Esophagus muscularis mucosa (tissue), 4 donors: ENCODE data around the gene APBB1. TPM values are rescaled to one million over a fixed set of nuclear protein-coding genes. Genes with fewer than 3 reads are reported as not detected.
A peak's percentile ranks its signal among the peaks of the same experiment; 100 is the strongest.

Experiments
- DNase-seq: peaks from one replicate; pipeline ENCODE4 v3.0.0-alpha.2; 2017; ENCODE audit errors: extremely low spot score
- H3K27ac ChIP-seq, 4 donors: fragments of 200-600 bp; sonication (generic); replicated peaks in 1 of 4; 1 replicate in 3 of 4; 2 replicates in 1 of 4; pipeline ENCODE4 v1.5.1; 2016 to 2019; ENCODE audit warnings: mild to moderate bottlenecking in 1 of 4
- H3K27me3 ChIP-seq, 4 donors: fragments of 200-600 bp; sonication (generic); one replicate each; pipeline versions ENCODE4 v1.5.1 to v1.6.0; 2016 to 2019
- H3K36me3 ChIP-seq, 4 donors: fragments of 200-600 bp; sonication (generic); one replicate each; pipeline ENCODE4 v1.5.1; 2016 to 2019
- H3K4me1 ChIP-seq, 4 donors: fragments of 200-600 bp; sonication (generic); one replicate each; pipeline ENCODE4 v1.5.1; 2016 to 2019
- H3K4me3 ChIP-seq, 4 donors: fragments of 200-600 bp; sonication (generic); 1 replicate in 2 of 4; 2 replicates in 2 of 4; pipeline ENCODE4 v1.5.1; 2016 to 2019; ENCODE audit warnings: mild to moderate bottlenecking in 4 of 4, moderate library complexity in 1 of 4
- H3K9me3 ChIP-seq, 4 donors: fragments of 200-600 bp; sonication (generic); 1 replicate in 3 of 4; 2 replicates in 1 of 4; pipeline ENCODE4 v1.5.1; 2016 to 2019
- EP300 ChIP-seq: sonication (generic); formaldehyde crosslinking; IDR thresholded peaks from one replicate; pipeline ENCODE4 v1.6.1; 2017; ENCODE audit warnings: antibody characterized with exemption
- POLR2A ChIP-seq: fragments of 450-650 bp; IDR thresholded peaks from one replicate; pipeline ENCODE4 v1.6.1; 2017; ENCODE audit warnings: antibody characterized with exemption, moderate library complexity, mild to moderate bottlenecking, low read depth
- POLR2AphosphoS5 ChIP-seq, 2 donors: sonication (generic); formaldehyde crosslinking; IDR thresholded peaks; one replicate each; pipeline ENCODE4 v1.6.1; 2017; ENCODE audit warnings: antibody characterized with exemption in 2 of 2
- WGBS: methylation state at CpG from one replicate; pipeline ENCODE4 v1.1.5; 2018; 5-methylcytosine and 5-hydroxymethylcytosine counted together
- intact Hi-C: fragments of 100-400 bp; cut with DNase I; formaldehyde crosslinking; loops from one replicate; pipeline ENCODE4 v1.15.1; 2023
- total RNA-seq, 4 donors: library from RNA; depleted of rRNA; stranded (reverse); fragments of >200 nt; gene quantifications; one replicate each; pipeline versions ENCODE4 v1.1.0 to v1.2.1, GENCODE V29; 2016
- TF ChIP-seq, protein P1 (sequence below), 3 experiments: fragments of 200-600 bp in 2 of 3; fragments of 450-650 bp in 1 of 3; sonication (generic) in 2 of 3; IDR thresholded peaks; one replicate each; pipeline ENCODE4 v1.5.1; 2017 to 2019; ENCODE audit warnings: antibody characterized with exemption in 3 of 3, mild to moderate bottlenecking in 2 of 3, moderate library complexity in 1 of 3

Gene APBB1
- 100 to 1,000 TPM in 2 of 4 donors, 10 to 100 TPM in 2; 63.1 to 166 (median 109) TPM for total RNA-seq

DNA sequence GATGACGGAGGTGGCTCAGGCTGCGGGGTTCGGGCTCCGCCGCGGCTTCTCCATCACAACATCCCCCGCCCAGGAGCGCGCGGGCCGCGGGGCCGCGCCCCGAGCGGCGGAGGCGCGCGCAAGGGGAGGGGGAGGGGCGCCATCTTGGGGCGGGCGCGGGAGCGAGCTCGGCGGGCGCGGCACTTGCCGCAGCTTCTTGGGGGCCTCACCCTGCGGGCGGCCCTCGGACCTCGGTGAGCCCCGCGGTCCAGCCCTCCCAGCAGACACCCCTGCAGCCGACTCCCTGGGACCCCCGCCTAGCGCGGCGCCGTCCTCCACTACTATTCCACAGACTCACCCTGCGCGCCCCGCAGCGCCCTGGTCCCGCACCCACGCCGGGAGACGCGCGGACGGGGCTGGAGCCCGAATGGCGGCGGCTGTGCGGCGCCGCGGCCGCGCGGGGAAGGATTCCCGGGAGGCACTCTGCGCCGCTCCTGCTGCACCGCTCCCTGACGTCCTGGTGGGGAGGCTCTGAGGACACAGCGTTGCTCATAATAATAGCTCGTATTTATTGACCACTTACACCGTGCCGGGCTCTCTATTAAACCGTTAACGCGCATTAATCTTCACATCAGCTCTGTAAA lies at the start of gene APBB1:
TSS of gene APBB1 (minus strand) at position 86 of the 623 bp plus-strand sequence. CDS start 7,747 bp downstream, outside the sequence.
- Histone ChIP-seq H3K4me1 (peaks cover 21 to 53% (median 41%) of the 10 kb centered on the region in 4 donors), H3K27ac (peak within 1 kb of the TSS; percentile 92 to 95 (median 94)), H3K36me3 (no peaks in the 10 kb centered on the region), H3K9me3 (no peaks in the 10 kb centered on the region), H3K4me3 (peak within 1 kb of the TSS; percentile 88 to 92 (median 90)), H3K27me3 (no peaks in the 10 kb centered on the region)
- WGBS = 0% methylated on average over 30 of the region's 75 CpGs
- no peak for DNase-seq
- intact Hi-C loops = no loop called here
- TF ChIP-seq, protein P1, sequence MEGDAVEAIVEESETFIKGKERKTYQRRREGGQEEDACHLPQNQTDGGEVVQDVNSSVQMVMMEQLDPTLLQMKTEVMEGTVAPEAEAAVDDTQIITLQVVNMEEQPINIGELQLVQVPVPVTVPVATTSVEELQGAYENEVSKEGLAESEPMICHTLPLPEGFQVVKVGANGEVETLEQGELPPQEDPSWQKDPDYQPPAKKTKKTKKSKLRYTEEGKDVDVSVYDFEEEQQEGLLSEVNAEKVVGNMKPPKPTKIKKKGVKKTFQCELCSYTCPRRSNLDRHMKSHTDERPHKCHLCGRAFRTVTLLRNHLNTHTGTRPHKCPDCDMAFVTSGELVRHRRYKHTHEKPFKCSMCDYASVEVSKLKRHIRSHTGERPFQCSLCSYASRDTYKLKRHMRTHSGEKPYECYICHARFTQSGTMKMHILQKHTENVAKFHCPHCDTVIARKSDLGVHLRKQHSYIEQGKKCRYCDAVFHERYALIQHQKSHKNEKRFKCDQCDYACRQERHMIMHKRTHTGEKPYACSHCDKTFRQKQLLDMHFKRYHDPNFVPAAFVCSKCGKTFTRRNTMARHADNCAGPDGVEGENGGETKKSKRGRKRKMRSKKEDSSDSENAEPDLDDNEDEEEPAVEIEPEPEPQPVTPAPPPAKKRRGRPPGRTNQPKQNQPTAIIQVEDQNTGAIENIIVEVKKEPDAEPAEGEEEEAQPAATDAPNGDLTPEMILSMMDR (IDR thresholded peaks at IDR 0.05) = peak in 2 of 3 experiments; percentile 16 to 40
- TF ChIP-seq POLR2AphosphoS5 (IDR thresholded peaks at IDR 0.05) (peak in 1 of 2 donors; percentile 77), EP300 (no peak), POLR2A (peak; percentile 11)

DNA sequence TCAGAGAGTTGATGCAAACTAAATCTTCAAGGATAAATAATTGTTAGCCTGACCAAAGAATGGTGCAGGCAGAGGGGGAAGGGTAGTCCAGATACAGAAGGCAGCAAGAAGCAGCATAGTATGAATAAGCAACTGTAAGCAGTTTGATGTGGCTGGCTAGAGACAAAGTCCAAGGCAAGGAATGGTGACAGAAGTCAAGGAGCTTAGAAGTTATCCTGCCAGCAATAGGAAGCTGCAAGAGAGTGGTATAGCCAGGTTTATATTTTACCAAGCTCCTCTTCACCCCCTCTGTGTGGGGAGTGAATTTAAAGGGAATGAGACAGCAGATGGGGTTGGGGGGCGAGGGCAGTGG lies 40.2 kb upstream of the APBB1 start:
- 82% methylated on average over 1 of the region's 1 CpG for WGBS
- Histone ChIP-seq H3K27me3 (no peaks in the 10 kb centered on the region), H3K4me3 (no peak overlapping the region), H3K27ac (no peak overlapping the region), H3K4me1 (no peaks in the 10 kb centered on the region), H3K36me3 (peaks cover 42 to 94% (median 72%) of the 10 kb centered on the region in 4 donors), H3K9me3 (no peaks in the 10 kb centered on the region)
- TF ChIP-seq POLR2A (no peak), POLR2AphosphoS5 (IDR thresholded peaks at IDR 0.05) (no peak), EP300 (no peak)
- TF ChIP-seq, protein P1 (IDR thresholded peaks at IDR 0.05) = no peak
- intact Hi-C loops = no loop called here
- no peak for DNase-seq

DNA sequence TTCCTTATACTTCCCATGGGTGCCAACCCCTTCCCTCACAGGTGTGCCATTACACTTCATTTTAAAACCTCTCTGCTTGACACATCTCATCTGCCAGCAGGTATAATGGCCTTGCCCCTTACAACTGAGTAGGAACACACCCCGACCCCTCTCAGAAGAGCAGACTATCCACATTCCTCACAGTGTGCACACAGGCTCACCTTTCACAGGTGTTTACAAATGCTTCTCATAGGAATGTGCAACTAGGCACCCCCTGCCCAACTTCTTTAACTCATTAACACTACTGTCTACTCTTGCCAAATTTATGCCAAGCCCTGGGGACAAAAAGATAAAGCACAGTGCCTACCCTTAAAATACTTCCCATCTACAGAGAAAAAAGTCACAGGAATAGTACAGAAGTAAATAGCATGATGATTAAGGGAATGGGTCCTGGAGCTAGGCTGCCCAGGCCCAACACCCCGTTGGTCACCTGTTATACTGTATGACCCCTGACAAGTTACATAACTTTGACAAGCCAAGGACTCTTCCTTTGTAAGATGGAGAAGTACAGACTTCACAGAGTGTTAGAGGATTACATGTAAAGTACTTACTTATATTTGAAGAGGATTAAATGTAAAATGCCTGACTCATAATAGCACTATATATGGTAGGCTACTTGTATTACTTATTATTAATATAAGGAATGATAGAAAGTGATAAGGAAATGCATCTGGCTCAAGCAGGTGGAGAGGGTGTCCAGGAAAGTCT lies 39.6 kb upstream of the APBB1 start:
- peaks cover 40 to 94% (median 72%) of the 10 kb centered on the region in 4 donors for H3K36me3 ChIP-seq
- 96% methylated on average over 2 of the region's 2 CpGs for WGBS
- intact Hi-C loops = no loop called here

DNA sequence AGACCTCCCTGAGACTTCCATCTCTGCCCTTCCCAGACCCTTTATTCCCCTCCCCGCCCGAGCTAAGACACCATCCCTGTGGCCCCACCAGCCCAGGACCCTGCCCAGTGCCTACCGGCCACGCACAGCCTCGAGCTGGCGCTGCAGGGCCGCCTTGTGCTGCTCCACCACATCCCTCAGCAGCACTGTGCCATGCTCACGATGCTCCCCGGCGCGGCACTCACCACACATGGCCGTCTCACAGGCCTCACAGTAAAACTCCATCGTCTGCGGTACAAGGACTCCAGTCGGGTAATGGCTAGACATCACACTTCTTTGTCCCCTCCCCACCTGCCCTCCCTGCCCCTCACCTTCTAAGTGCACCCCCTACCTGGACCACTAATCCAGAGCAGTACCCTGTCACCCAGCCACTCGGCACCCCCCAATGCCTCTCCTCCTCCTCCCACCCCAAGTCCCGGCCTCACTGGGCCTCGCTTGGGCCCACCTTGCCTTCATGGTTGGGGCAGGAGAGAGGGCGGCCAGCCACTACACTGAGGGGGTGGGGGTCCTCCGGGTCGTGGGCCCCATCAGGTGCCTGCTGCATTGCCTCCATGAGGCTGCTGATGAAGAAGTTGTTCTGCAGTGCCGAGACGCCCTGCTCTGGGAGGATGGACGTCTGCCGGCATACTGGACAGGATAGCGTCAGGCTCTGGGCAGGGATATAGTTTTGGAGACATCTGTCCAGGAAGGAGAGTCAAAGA lies 38.9 kb upstream of the APBB1 start:
- no peak overlapping the region for H3K4me3 ChIP-seq
- TF ChIP-seq POLR2A (no peak), EP300 (no peak), POLR2AphosphoS5 (IDR thresholded peaks at IDR 0.05) (no peak)
- TF ChIP-seq, protein P1 (IDR thresholded peaks at IDR 0.05) = no peak
- WGBS = 91% methylated on average over 25 of the region's 26 CpGs
- H3K27ac ChIP-seq = no peak overlapping the region
- H3K36me3 ChIP-seq = peaks cover 44 to 97% (median 77%) of the 10 kb centered on the region in 4 donors
- no peak for DNase-seq
- no peaks in the 10 kb centered on the region for H3K4me1 ChIP-seq
- no peaks in the 10 kb centered on the region for H3K27me3 ChIP-seq
- H3K9me3 ChIP-seq = no peaks in the 10 kb centered on the region
- intact Hi-C loops = no loop called here

More for the DNA sequence above, 39.6 kb upstream of the APBB1 start:
- Histone ChIP-seq H3K27me3 (no peaks in the 10 kb centered on the region), H3K4me3 (no peak overlapping the region), H3K27ac (no peak overlapping the region), H3K4me1 (no peaks in the 10 kb centered on the region), H3K9me3 (no peaks in the 10 kb centered on the region)
- DNase-seq = no peak
- TF ChIP-seq, protein P1 (IDR thresholded peaks at IDR 0.05) = no peak
- TF ChIP-seq EP300 = no peak
- no peak for TF ChIP-seq POLR2AphosphoS5 (IDR thresholded peaks at IDR 0.05)
- TF ChIP-seq POLR2A = no peak
